ENCODE measurements around the gene OR10H4. TPM values are rescaled to one million over a fixed set of nuclear protein-coding genes. Genes with fewer than 3 reads are reported as not detected.

OR10H4 gene
- total and polyA plus RNA-seq, 2 of the 13 experiments (the other 11 are each of a cell fraction or from before 2014, with no cell fraction given), result not detected

DNA sequence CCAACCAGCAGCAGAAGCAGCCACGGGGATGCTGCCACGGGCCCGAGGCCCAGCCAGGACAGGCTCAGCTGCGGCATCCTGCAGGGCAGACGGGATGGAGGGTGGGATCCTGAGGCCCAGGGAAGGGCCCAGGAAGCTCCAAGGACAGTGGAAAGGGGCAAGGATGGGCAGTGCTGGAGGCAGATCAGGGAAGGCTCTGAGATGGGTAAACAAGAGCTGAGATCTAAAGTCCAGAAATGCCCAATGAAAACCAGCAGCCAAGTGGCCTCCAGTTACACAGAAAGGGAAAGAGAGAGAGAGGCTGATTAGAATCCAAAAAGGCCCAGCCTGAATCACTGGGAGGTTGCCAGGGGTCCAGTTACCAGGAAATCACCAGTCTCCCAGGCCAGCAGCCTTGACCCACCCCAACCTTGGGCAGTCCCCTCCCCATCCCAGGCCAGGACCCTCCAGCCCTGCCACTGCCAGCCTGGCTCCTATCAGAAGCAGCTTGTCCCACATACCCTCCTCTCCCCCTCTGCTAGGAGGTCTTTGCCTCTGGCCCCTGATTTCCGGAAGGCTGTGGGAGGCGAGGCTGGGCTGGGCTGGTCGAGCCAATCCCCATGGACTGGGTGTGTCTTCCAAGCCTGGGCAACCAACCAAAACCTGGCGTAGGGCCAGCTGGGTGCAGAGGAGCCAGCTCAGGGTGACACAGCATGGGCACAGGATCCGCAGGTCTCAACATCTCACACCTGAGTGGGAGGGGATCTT, 14.3 kb upstream of the OR10H4 start, which contains the start of gene CYP4F11 (continued):
- TF ChIP-seq HNF4G (IDR thresholded peaks at IDR 0.05; ENCODE audit: borderline replicate concordance, low read depth, low read length), result peak; percentile 31; the same call in 1 of the 2 replicates
- no peak for TF ChIP-seq HNF4G (CRISPR knock-in tag; IDR thresholded peaks at IDR 0.05; ENCODE audit: borderline replicate concordance, low read depth)
- TF ChIP-seq, protein P1, sequence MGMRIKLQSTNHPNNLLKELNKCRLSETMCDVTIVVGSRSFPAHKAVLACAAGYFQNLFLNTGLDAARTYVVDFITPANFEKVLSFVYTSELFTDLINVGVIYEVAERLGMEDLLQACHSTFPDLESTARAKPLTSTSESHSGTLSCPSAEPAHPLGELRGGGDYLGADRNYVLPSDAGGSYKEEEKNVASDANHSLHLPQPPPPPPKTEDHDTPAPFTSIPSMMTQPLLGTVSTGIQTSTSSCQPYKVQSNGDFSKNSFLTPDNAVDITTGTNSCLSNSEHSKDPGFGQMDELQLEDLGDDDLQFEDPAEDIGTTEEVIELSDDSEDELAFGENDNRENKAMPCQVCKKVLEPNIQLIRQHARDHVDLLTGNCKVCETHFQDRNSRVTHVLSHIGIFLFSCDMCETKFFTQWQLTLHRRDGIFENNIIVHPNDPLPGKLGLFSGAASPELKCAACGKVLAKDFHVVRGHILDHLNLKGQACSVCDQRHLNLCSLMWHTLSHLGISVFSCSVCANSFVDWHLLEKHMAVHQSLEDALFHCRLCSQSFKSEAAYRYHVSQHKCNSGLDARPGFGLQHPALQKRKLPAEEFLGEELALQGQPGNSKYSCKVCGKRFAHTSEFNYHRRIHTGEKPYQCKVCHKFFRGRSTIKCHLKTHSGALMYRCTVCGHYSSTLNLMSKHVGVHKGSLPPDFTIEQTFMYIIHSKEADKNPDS (CRISPR knock-in tag; IDR thresholded peaks at IDR 0.05), result no peak
- no peak for TF ChIP-seq CAMTA2 (CRISPR knock-in tag; IDR thresholded peaks at IDR 0.05; ENCODE audit: borderline replicate concordance)
- TF ChIP-seq ZNF24 (IDR thresholded peaks at IDR 0.05), result 0 out of 2 replicates have a peak, but pooled peaks have one; percentile 10
- TF ChIP-seq PRPF4 (IDR thresholded peaks at IDR 0.05; ENCODE audit: low read depth, low read length, poor library complexity, severe bottlenecking), result no peak
- TF ChIP-seq, protein P2, sequence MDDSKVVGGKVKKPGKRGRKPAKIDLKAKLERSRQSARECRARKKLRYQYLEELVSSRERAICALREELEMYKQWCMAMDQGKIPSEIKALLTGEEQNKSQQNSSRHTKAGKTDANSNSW (CRISPR knock-in tag; IDR thresholded peaks at IDR 0.05; ENCODE audit: borderline replicate concordance), result no peak
- no peak for TF ChIP-seq SP1 (IDR thresholded peaks at IDR 0.05)
- TF ChIP-seq SP1 (CRISPR knock-in tag; IDR thresholded peaks at IDR 0.05), result peak; percentile 39; the same call in 1 of the 2 replicates
- TF ChIP-seq EEA1 (CRISPR knock-in tag; IDR thresholded peaks at IDR 0.05; ENCODE audit: borderline replicate concordance), result no peak
- no peak for TF ChIP-seq ZNF329 (CRISPR knock-in tag; IDR thresholded peaks at IDR 0.05; ENCODE audit: low read depth)
- peak; percentile 62; the same call in 1 of the 2 replicates for TF ChIP-seq ZNF580 (CRISPR knock-in tag; IDR thresholded peaks at IDR 0.05; ENCODE audit: borderline replicate concordance, low read depth)
- TF ChIP-seq RBFOX2 (IDR thresholded peaks at IDR 0.05; ENCODE audit: low read depth, low read length), result peak; percentile 60
- no peak for TF ChIP-seq CCAR2 (optimal IDR thresholded peaks at IDR 0.05; ENCODE audit: low read depth, low read length)
- TF ChIP-seq, protein P3, sequence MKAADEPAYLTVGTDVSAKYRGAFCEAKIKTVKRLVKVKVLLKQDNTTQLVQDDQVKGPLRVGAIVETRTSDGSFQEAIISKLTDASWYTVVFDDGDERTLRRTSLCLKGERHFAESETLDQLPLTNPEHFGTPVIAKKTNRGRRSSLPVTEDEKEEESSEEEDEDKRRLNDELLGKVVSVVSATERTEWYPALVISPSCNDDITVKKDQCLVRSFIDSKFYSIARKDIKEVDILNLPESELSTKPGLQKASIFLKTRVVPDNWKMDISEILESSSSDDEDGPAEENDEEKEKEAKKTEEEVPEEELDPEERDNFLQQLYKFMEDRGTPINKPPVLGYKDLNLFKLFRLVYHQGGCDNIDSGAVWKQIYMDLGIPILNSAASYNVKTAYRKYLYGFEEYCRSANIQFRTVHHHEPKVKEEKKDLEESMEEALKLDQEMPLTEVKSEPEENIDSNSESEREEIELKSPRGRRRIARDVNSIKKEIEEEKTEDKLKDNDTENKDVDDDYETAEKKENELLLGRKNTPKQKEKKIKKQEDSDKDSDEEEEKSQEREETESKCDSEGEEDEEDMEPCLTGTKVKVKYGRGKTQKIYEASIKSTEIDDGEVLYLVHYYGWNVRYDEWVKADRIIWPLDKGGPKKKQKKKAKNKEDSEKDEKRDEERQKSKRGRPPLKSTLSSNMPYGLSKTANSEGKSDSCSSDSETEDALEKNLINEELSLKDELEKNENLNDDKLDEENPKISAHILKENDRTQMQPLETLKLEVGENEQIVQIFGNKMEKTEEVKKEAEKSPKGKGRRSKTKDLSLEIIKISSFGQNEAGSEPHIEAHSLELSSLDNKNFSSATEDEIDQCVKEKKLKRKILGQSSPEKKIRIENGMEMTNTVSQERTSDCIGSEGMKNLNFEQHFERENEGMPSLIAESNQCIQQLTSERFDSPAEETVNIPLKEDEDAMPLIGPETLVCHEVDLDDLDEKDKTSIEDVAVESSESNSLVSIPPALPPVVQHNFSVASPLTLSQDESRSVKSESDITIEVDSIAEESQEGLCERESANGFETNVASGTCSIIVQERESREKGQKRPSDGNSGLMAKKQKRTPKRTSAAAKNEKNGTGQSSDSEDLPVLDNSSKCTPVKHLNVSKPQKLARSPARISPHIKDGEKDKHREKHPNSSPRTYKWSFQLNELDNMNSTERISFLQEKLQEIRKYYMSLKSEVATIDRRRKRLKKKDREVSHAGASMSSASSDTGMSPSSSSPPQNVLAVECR (CRISPR knock-in tag; IDR thresholded peaks at IDR 0.05; ENCODE audit: borderline replicate concordance), result peak; percentile 59; the same call in 1 of the 2 replicates
- no peak for TF ChIP-seq ZNF383 (CRISPR knock-in tag; IDR thresholded peaks at IDR 0.05; ENCODE audit: borderline replicate concordance)
- TF ChIP-seq, protein P4, sequence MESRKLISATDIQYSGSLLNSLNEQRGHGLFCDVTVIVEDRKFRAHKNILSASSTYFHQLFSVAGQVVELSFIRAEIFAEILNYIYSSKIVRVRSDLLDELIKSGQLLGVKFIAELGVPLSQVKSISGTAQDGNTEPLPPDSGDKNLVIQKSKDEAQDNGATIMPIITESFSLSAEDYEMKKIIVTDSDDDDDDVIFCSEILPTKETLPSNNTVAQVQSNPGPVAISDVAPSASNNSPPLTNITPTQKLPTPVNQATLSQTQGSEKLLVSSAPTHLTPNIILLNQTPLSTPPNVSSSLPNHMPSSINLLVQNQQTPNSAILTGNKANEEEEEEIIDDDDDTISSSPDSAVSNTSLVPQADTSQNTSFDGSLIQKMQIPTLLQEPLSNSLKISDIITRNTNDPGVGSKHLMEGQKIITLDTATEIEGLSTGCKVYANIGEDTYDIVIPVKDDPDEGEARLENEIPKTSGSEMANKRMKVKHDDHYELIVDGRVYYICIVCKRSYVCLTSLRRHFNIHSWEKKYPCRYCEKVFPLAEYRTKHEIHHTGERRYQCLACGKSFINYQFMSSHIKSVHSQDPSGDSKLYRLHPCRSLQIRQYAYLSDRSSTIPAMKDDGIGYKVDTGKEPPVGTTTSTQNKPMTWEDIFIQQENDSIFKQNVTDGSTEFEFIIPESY (CRISPR knock-in tag; IDR thresholded peaks at IDR 0.05), result no peak
- no peak for TF ChIP-seq PTBP1 (IDR thresholded peaks at IDR 0.05; ENCODE audit: low read depth, low read length, poor library complexity, severe bottlenecking)
- TF ChIP-seq ZNF850 (CRISPR knock-in tag; conservative IDR thresholded peaks at IDR 0.05), result no peak
- TF ChIP-seq PHF21A (CRISPR knock-in tag; IDR thresholded peaks at IDR 0.05), result peak; percentile 79
- TF ChIP-seq ZNF780A (CRISPR knock-in tag; IDR thresholded peaks at IDR 0.05), result no peak

Data from HepG2 (cell line).